Common myeloid progenitor, CD34-positive (primary cell): ENCODE measurements around the gene PTPN5. TPM values are rescaled to one million over a fixed set of nuclear protein-coding genes. Genes with fewer than 3 reads are reported as not detected.
A peak's percentile ranks its signal among the peaks of the same experiment; 100 is the strongest.
"Not testable (repeated sequence)": the region's sequence is repeated elsewhere in the genome, so short reads cannot be mapped to it uniquely, and the experiment has no call there.

Source experiments
- CTCF ChIA-PET: fragments of 350-600 bp; sonication (Branson Sonifier 250); formaldehyde crosslinking; loops from one replicate; lab custom pipeline; 2021; ENCODE audit warnings: antibody characterized with exemption; lab: Charles Lee
- POLR2A ChIA-PET: fragments of 350-600 bp; sonication (Branson Sonifier 250); formaldehyde crosslinking; loops from one replicate; lab custom pipeline; 2021; ENCODE audit warnings: antibody characterized with exemption; lab: Charles Lee
- DNase-seq, 3 donors: peaks; one replicate each; pipeline versions ENCODE4 v3.0.0 to v3.0.0-alpha.2; 2013
- H3K27ac ChIP-seq, 2 experiments: 1 replicate in 1 of 2; 2 replicates in 1 of 2; pipeline ENCODE4 v1.7.0; 2013; ENCODE audit warnings: inconsistent platforms in 2 of 2, low read length in 2 of 2, mild to moderate bottlenecking in 2 of 2, low read depth in 1 of 2, moderate library complexity in 1 of 2; ENCODE audit not compliant: severe bottlenecking in 2 of 2, insufficient read depth in 1 of 2, poor library complexity in 1 of 2
- H3K27me3 ChIP-seq, 5 experiments: replicated peaks in 2 of 5; 1 replicate in 3 of 5; 2 replicates in 2 of 5; pipeline versions ENCODE4 v1.6.1 to v1.7.0; 2013; ENCODE audit warnings: low read length in 4 of 5, mild to moderate bottlenecking in 2 of 5, moderate library complexity in 2 of 5, inconsistent platforms in 1 of 5; ENCODE audit not compliant: insufficient read depth in 5 of 5, control insufficient read depth in 4 of 5
- H3K36me3 ChIP-seq, 4 experiments: 1 replicate in 2 of 4; 2 replicates in 2 of 4; pipeline versions ENCODE4 v1.6.1 to v1.7.0; 2013; ENCODE audit warnings: low read length in 3 of 4, control low read depth in 1 of 4, mild to moderate bottlenecking in 1 of 4; ENCODE audit not compliant: control insufficient read depth in 4 of 4, insufficient read depth in 4 of 4
- H3K4me1 ChIP-seq, 4 experiments: 1 replicate in 3 of 4; 2 replicates in 1 of 4; pipeline versions ENCODE4 v1.6.1 to v1.7.1; 2013; ENCODE audit warnings: low read length in 3 of 4, mild to moderate bottlenecking in 3 of 4, control low read depth in 1 of 4, inconsistent platforms in 1 of 4, moderate library complexity in 1 of 4; ENCODE audit not compliant: control insufficient read depth in 4 of 4, insufficient read depth in 4 of 4; ENCODE audit errors: control extremely low read depth in 1 of 4
- H3K4me3 ChIP-seq, 7 experiments: 1 replicate in 4 of 7; 2 replicates in 3 of 7; pipeline versions ENCODE4 v1.5.1 to v1.7.0; 2013; ENCODE audit warnings: mild to moderate bottlenecking in 7 of 7, low read length in 6 of 7, moderate library complexity in 6 of 7, inconsistent platforms in 2 of 7, low read depth in 2 of 7, control low read depth in 1 of 7; ENCODE audit not compliant: insufficient read depth in 4 of 7, control insufficient read depth in 1 of 7; ENCODE audit errors: extremely low read depth in 1 of 7
- H3K9me3 ChIP-seq, 5 experiments: 1 replicate in 4 of 5; 2 replicates in 1 of 5; pipeline versions ENCODE4 v1.6.1 to v1.7.1; 2013; ENCODE audit warnings: low read length in 4 of 5, mild to moderate bottlenecking in 2 of 5, inconsistent platforms in 1 of 5, low read depth in 1 of 5, moderate library complexity in 1 of 5; ENCODE audit not compliant: control insufficient read depth in 4 of 5, insufficient read depth in 2 of 5; ENCODE audit errors: control extremely low read depth in 1 of 5
- WGBS: methylation state at CpG from one replicate; pipeline ENCODE4 v1.1.5; 2013; ENCODE audit not compliant: insufficient coverage; 5-methylcytosine and 5-hydroxymethylcytosine counted together
- polyA plus RNA-seq: library from polyadenylated mRNA; unstranded; fragments of 120-200 nt; gene quantifications from one replicate; pipeline ENCODE4 v1.2.1, GENCODE V29; 2013

Gene PTPN5
- polyA plus RNA-seq: 0.21 TPM

- H3K4me3 ChIP-seq: peak within 1 kb of the TSS in 5 of 7 experiments; percentile 26 to 73 (median 62)
- ChIA-PET CTCF (no interaction called here), POLR2A (no interaction called here)
- WGBS: 0% methylated on average over 69 of the region's 94 CpGs
- H3K27me3 ChIP-seq: peaks cover 0 to 68% (median 25%) of the 10 kb centered on the region in 5 experiments
- no peaks in the 10 kb centered on the region for H3K9me3 ChIP-seq
- H3K4me1 ChIP-seq: peaks cover 0 to 19% (median 9%) of the 10 kb centered on the region in 4 experiments
- DNase-seq: peak in 2 of 3 donors; percentile 23 to 50
- H3K36me3 ChIP-seq: no peaks in the 10 kb centered on the region
- H3K27ac ChIP-seq: no peak within 1 kb of the TSS
These were observed at the start of gene PTPN5 for GRCh38 chr11:18791207-18791968. Gene PTPN5, minus strand, starts transcription at chr11:18791798. Its CDS starts 19,840 bp downstream, at chr11:18771958.

- DNase-seq: peak in 1 of 3 donors; percentile 5
- WGBS: 96% methylated on average over 2 of the region's 2 CpGs
- no peaks in the 10 kb centered on the region for H3K36me3 ChIP-seq
- H3K4me3 ChIP-seq: no peak overlapping the region
- no peaks in the 10 kb centered on the region for H3K4me1 ChIP-seq
- CTCF ChIA-PET: no interaction called here
- H3K27me3 ChIP-seq: peaks cover 0 to 3% (median 0%) of the 10 kb centered on the region in 5 experiments
- no peak overlapping the region for H3K27ac ChIP-seq
- POLR2A ChIA-PET: no interaction called here
- H3K9me3 ChIP-seq: peaks cover 0 to 6% (median 2%) of the 10 kb centered on the region in 5 experiments
These were observed 44.8 kb upstream of the PTPN5 start for GRCh38 chr11:18836417-18836816.

GRCh38 chr11:18834754-18835466 lies 43.3 kb upstream of the PTPN5 start:
- H3K27ac ChIP-seq: no peak overlapping the region
- no peaks in the 10 kb centered on the region for H3K4me1 ChIP-seq
- H3K9me3 ChIP-seq: peaks cover 0 to 2% (median under 1%) of the 10 kb centered on the region in 5 experiments
- POLR2A ChIA-PET: no interaction called here
- H3K4me3 ChIP-seq: no peak overlapping the region
- CTCF ChIA-PET: no interaction called here
- H3K27me3 ChIP-seq: peaks cover 0 to 3% (median 0%) of the 10 kb centered on the region in 5 experiments
- WGBS: 99% methylated on average over 4 of the region's 5 CpGs
- no peaks in the 10 kb centered on the region for H3K36me3 ChIP-seq
- no peak for DNase-seq

- H3K4me3 ChIP-seq, CTCF ChIA-PET, H3K27ac ChIP-seq, POLR2A ChIA-PET, H3K36me3 ChIP-seq, H3K9me3 ChIP-seq, H3K27me3 ChIP-seq, DNase-seq: not testable (repeated sequence)
- no CpG with 5 or more reads among the region's 1 CpG for WGBS
- H3K4me1 ChIP-seq: peaks cover 0 to 10% (median 4%) of the 10 kb centered on the region in 4 experiments
These were observed 28.6 kb upstream of the PTPN5 start for GRCh38 chr11:18820160-18820559.

- 100% methylated on average over 1 of the region's 4 CpGs for WGBS
These were observed 12.8 kb upstream of the PTPN5 start for GRCh38 chr11:18804199-18804999.

GRCh38 chr11:18802381-18803257 lies 11.0 kb upstream of the PTPN5 start:
- peak; percentile 75 to 86 (median 85) for DNase-seq
- peaks cover 0 to 16% (median 3%) of the 10 kb centered on the region in 4 experiments for H3K4me1 ChIP-seq
- H3K27ac ChIP-seq: no peak overlapping the region
- WGBS: 43% methylated on average over 10 of the region's 13 CpGs
- POLR2A ChIA-PET: no interaction called here
- no peak overlapping the region for H3K4me3 ChIP-seq
- peaks cover 0 to 9% (median 0%) of the 10 kb centered on the region in 5 experiments for H3K27me3 ChIP-seq
- CTCF ChIA-PET: interaction anchor here (0.8 to 4.0 kb wide), 11 partner anchors 9 to 687 kb away, joined by 3 to 29 read pairs (median 4); no protein-coding TSS in a partner anchor
- H3K9me3 ChIP-seq: peaks cover 0 to 1% (median 0%) of the 10 kb centered on the region in 5 experiments
- H3K36me3 ChIP-seq: no peaks in the 10 kb centered on the region

More at GRCh38 chr11:18804199-18804999, 12.8 kb upstream of the PTPN5 start:
- ChIA-PET POLR2A (no interaction called here), CTCF (interaction anchor here (1.0 to 4.0 kb wide), 4 partner anchors 11 to 30 kb away, joined by 3 to 29 read pairs (median 4); no protein-coding TSS in a partner anchor)
- H3K27me3 ChIP-seq: peaks cover 0 to 6% (median 0%) of the 10 kb centered on the region in 5 experiments
- DNase-seq: no peak
- no peaks in the 10 kb centered on the region for H3K36me3 ChIP-seq
- H3K9me3 ChIP-seq: peaks cover 0 to 1% (median 0%) of the 10 kb centered on the region in 5 experiments
- no peak overlapping the region for H3K4me3 ChIP-seq
- no peak overlapping the region for H3K27ac ChIP-seq
- H3K4me1 ChIP-seq: peaks cover 0 to 13% (median 3%) of the 10 kb centered on the region in 4 experiments
